Colon (tissue), 2 donors: Measurements from ENCODE around the gene CADPS2.

Experiments
- FAIRE-seq: peaks from 2 replicates; lab custom pipeline; 2012; peaks lifted over from hg19 to GRCh38; lab: Jason Lieb, UNC
- donor health status: control.
- donor health status: control.

Gene CADPS2

DNA sequence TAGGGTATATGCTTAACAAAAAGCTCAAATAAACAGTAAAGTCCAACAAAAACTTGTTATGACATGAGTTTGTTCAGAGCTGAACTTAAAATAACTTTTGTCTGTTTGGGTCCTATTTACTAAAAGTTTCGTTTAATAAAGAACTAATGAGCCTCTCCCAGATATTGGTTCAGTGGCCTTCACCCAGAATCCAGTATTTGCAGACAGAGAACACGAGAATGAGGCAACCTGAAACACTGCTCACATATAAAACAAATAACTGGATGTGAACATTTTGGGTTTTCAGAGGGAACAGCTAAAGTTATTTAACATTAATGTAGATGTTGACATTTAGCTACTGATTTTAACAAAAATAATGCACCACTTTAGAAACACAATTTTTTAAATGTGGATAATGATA, 285.6 kb downstream of the CADPS2 start:
- no peak for FAIRE-seq

DNA sequence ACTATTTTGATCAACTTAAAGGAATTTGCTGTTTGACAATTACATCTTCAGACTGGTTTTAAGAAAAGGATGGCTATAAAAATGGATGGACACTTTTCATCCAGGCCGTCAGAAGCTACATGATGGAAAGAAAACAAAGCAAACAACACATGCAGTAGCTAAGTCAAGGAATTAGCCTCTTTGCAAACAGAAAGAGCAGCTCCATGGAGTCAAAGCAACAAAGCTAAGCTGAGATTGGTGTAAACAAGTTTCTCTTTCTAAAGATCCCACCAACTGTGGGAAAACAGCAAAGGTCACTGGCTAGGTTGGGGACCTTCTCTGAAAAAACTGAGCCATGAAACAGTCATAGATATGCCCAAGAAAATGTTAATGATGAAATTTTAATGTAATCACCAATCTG, 286.2 kb downstream of the CADPS2 start:
- FAIRE-seq: no peak

DNA sequence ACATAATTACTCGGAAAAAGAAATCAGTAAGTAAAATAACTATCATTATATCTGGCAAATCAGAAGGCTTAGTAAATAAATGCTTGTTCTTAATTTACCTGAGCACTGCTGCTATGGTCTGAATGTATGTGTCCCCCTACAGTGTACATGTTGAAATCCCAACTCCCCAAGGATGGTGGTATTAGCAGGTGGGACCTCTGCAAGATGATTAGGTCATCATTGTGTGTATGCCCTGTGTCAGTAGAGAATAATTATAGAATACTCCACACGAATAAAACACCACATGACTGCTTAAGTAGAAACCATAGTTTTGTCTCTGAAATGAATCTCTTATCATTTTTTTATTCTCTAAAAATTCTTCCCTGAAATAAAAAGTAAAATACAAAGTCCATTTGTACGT, 289.0 kb downstream of the CADPS2 start:
- FAIRE-seq: no peak

DNA sequence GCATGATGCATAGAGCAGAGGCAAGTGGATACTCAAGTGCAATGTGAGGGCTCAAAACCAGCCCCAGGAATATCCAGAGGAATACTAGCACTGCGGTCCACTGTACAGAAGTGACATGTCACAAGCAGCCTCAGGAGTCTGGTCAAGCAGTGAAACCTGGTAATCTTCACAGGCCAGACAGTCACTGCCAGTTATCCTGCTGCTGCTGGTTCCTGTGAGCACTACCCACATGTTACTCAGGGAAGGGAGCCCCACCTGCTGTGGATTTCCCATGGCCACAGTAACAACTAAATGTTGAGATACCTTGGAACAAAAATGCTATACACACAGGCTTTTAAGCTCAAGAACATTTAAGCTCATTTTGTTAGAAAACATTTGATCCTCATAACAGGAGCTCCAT, 290.4 kb downstream of the CADPS2 start:
- FAIRE-seq: no peak

DNA sequence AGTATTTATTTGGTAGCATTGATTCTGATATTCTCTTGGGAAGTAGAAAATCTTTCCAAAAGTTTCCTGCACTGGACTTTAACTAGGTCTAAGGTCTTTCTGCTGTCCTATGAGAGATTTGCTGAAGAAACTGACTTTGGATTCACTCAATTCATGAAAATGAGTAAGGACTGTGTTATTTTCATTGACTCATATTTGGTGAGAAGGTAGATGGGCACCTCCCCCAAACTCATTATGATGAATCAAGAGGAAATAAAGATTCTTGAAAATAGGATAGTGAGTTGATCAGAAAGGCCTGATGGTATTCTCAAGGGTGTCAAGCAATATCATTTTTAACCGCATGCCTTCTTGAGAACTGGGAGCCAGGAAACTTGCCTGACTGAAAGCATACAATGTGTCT, 297.6 kb downstream of the CADPS2 start:
- FAIRE-seq: no peak

DNA sequence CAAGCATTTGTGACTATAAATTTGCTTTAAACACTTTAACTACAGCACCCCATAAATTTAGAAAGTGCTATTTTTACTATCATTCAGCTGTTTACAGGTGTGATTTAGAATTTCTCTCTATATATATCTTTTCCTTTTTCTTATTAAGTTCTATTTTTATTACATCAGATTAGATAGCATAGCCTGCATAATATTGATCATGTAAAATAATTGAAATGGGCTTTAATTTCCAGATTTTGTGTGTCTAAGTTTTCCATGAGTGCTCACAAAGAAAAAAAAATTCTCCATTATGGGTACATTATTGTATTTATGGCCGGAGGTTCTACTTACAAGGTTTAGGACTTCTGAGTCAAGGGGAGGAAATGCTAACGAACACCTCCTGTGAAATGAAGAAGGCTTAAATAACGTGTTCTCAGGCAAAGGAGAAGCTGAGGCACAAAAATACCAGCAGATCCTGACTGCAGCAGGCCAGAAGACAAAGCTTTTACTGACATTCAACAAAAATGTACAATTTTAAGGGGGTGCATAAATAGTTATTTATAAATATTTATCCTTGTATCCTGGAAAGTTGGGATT, 301.5 kb downstream of the CADPS2 start:
- no peak for FAIRE-seq

DNA sequence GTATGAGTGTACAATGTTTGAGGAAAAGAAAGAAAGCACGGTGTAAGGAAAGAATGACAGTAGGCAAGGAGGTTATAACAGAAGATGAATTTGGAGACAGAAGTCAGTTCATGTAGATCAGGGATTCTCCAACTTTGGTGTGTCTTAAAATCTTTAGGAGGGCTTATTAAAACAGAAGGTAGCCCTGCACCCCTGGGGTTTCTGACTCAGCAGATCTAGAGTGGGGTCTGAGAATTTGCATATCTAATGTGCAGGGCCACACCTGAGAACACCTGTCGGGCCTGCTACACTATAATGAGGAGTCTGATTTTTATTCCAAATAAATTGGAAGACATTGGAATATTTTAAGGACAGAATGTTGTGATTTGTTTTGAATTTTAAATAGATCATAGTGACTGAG, 307.9 kb downstream of the CADPS2 start:
- FAIRE-seq: no peak

DNA sequence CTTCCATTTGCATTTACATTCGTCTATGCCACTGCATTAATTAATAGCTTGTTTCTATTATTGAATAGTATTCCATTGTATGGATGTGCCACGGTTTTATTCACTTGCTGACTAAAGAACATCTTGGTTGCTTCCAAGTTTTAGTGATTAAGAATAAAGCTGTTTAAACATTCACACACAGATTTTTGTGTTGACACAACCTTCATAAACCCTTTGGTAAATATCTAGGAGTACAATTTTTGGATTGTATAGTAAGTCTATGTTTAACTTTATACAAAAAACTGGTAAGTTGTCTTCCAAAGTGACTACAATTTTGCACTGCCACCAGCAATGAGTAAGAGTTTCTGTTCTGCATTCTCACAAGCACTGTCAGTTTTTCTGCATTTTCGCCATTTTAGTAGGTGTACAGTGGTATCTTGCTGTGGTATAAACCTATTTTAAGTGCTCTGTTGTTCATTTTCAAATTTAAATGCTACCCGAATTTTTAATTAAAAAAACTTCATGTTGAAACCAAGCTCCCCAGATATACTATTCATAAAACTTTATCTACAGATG, 308.7 kb downstream of the CADPS2 start:
- no peak for FAIRE-seq

DNA sequence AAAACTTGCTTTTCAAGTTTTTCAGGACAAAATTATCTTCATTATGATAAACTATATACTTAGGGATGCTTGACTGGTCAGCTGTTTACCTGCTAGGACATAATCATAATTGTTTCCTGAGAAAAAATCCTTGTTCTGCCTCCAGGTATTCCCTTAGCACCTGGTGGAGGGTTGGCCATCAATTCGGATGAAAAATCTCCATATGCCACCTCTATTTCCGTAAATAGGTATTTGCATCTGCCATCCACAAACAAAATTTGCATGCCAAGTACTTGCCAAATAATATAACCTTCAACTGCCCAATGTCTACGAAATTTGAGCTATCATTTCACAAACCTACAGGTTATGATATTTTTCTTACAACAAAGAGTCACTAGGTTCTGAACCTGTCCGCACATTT, 313.6 kb downstream of the CADPS2 start:
- FAIRE-seq: no peak

DNA sequence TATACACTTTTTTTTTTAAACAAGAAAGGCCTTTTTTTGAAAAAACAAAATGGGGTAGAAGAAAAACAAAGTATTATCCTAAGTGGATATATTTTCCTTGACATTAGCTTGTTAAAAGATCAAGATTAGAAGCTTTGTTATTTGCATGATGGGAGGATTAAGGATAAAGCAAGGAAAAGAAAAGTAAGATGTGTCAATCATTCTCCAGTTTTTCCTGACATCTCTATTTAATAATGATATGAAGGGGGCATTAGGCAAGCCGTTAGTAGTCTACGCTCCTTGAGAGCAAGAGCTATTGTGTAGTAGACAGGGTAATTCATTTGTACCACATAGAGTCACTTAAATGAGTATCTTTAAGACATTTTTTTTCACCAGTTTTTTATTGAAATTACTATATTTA, 324.9 kb downstream of the CADPS2 start:
- no peak for FAIRE-seq

DNA sequence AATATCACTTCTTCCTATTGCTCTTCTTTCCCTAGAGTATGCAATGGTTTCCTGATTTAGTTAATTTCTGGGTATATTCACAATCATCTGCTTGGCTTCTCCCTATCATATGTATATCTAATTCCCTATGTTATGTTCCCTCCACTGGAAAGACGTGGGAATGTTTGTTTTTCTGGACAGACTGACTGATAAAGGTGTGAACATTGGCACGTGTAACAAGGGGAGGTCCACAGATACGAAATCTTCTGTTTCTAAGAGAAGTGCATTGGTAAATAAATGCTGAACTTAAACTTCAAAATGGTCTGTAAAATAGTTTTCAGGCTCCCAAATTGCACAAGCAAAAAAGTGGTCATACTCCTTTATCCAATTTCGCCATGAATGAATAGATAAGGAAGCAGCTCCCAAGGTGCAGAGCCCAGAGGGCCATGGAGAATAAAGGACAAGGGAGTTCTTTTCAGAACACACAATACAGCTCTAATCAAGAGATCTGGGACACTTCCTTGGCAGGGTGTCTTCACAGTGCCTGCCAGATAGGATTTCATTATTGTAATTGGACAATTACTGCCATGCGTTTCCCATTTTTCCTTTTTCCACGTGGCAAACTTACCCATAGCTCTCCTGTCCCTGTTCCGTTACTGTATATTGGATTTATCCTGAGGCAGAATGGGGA, 329.3 kb downstream of the CADPS2 start:
- no peak for FAIRE-seq

DNA sequence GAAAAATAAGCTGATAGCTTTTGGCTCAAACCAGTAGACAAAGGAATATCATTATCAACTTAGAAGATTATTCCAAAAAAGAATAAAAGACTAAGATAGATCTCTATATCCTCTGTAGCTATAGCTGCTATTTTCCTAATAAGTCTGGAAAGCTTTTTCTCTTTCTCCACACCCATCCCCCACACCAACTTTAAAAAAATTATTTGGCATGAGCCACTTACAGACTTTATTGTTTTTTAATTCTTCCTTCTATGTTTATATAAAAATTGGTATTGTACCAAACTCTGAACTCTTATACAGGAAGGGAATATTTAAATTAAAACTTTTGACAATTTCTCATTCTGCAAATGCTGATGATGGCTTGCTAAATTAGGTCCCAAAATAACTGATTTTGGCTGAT, 330.0 kb downstream of the CADPS2 start:
- FAIRE-seq: no peak

DNA sequence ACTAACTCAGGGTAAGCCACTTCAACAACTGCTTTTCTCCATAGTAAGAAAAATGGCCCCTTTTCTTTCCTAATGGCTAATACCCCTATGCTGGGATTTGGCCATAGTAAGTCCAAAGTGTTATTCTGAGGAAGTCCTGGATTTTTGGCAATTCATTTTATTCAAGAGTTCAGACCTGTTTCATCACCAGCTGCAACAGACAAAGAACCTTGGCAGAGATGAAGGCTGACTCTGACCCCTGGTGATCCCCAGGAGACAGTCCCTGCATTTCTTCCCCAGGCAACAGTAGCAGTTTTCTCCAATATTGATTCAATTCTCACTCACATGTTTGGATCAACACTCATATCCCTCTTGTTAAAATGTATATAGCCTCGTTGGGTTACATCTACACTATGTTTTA, 332.5 kb downstream of the CADPS2 start:
- FAIRE-seq: no peak

DNA sequence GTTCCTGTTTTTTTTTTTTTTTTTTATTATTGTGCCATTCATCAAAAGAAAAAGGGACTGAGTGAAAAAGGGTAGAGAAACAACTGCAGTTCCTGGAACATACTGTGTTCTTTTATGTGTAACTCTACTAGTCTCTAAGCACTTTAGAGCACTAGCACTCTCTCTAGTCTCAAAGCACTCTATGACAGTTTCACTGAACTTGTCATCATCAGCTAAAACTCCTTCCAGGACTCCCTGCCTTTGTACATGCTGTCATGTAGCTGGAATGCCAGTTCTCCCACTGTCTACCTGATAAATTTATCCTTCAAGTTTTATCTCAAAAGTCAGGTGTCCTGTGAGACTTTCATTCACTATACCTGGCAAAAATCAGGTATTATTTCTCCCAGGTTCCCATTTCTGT, 333.5 kb downstream of the CADPS2 start:
- no peak for FAIRE-seq

DNA sequence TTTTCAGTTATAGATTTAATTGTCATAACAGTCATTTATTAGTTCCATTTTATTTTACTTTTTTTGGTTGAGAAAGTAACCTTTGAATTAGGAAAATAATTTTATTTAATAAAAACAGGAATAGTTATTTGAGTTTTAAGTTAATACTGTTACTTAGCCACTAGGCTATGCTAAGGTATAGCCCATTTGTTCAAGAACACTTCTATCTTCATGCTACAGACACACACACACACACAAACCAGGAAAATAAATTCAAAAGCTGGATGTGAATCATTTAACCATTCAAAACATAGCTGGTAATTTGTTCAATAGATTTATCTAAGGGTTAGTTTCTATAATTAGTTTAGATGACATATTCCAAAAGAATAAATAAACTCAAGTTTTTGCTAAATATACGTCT, 335.7 kb downstream of the CADPS2 start:
- no peak for FAIRE-seq

DNA sequence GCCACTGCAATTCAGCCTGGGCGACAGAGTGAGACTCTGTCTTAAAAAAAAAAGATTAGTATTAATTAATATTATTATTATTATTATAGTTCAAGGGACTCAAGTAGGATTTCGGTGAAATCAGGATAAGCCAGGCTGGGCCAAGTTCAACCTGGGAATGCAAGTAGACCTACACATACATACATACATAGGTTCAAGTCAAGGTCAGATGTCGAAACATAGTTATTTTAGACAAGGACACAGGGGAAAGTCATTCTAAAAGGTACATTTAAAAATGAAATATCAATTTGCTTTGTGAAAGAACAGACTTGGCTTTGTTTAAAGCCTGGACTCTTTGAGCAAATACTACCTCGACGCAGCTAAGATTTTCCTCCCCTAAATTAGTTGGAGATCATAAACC, 336.7 kb downstream of the CADPS2 start:
- FAIRE-seq: no peak

DNA sequence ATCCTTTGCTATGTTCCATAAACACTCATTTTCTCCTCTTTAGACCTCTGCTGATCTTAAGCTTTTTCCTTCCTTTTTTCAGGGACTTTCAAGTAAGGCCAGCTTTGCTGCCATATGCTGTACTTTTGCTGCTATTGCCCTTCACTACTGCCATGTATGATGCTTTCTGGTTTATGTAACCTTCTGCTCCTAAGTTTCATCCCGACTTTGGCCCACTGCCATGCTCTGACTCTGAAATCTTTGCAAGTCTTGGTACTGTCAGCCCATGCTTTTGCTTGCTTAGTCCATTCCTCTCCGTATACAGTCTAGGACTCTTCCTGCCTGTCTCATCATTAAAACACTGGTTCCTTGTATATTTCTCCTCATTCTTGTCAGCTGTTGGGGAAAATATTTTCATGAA, 339.8 kb downstream of the CADPS2 start:
- FAIRE-seq: no peak

DNA sequence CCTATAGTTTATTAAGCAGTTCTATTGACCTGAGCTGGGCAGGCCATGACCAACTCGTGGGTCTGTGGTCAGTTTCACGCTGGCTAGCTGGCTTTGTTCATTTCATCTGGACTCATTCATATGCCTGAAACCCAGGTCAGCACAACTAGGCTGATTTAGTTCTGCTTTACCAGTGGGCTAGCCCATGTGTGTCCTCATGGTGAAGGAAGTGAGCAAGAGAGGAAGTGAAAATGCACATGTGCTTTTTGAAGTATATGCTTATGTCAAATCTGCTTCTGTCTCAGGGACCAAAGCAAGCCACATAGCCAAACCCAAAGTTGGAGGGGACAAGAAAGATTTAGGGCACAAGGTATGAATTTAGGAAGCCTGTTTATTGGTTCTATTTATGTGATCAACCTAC, 341.8 kb downstream of the CADPS2 start:
- FAIRE-seq: no peak

DNA sequence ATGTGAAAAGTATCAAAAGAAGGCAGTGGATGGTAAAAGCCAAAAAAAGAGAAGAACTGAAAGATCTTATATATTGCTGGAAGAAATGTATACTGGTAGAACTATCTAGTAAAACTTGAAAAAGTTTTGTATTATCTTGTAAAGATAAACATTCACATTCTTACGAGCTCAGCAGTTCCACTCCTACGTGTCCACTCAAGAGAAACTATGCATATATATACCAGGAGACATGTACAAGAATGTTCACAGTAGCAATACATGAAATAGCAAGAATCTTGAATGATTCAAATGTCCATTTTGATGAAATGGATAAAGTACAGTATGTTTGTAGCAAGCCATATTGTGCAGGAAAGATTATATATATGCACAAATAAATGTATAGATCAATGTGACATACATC, 342.4 kb downstream of the CADPS2 start:
- no peak for FAIRE-seq

DNA sequence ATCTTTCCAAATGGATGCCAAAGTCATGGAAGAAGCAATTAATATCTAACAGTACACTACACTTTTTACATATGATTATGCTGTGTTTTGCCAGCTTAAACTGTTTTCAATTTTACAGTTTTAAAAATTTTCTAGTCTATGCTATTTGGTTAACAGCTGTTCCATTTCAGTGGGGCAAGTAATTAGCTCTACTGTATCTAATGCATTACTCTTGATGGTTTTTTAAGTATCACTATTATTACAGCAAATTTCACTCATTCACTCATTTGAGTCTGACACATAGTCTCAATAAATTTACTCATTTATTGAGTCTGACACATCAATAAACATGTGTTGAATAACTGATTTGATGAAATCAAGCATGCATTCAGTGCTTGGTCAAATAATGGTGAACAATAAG, 343.1 kb downstream of the CADPS2 start:
- FAIRE-seq: no peak

DNA sequence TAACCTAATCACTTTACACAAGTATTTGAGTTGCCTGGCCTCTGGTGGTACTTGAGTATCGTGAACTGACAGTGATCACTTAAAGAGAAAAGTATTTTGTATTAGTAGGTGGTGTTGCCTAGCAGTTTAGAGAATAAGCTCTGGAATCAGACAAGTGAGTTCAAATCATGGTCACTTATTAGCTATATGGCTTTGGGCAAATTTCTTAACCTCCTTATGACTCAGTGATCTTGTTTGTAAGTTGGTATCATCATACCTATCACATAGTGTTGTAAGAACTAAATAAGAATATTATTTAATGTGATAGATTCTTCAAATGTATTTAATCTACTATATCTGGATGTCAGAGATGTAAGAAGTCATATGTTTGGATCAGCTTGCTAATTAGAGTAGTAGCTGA, 351.2 kb downstream of the CADPS2 start:
- peak; percentile 47 for FAIRE-seq

DNA sequence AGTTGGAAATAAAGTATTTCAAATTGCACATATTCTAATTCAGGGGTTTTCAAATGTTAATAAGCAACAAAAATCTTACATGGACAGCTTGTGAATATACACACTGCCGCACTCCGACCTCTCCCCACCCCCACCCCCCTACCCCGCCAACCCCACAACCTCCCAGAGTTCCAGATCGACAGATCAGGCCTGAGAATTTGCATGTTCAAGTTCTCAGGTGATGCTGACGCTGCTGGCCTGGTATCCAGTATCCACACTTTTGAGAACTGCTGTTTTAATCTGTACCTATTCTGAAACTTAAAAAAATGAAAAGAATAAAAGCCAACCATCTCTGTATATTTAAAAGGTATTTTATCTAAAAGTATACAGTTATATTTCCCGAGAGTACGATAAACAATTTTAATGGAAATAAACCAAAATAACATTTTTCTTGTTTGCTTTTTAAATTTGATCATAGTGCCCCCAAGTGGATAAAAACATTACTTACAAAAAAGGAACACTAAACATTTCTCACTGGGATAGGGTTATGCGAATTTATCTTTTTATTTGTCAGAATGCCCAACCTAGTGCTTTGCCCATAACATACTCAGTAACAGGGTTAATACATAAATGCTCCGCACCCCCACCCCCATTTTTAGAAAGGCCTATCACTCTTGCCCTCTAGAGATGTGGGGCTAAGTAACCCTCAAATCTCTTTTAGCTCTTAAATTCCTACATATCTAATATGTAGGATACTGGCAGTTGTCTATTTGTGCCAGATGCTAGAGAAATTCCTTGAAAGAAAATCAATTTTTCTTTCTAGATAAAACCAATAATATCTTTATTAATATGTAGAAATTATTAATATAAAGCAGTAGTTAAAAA, 353.6 kb downstream of the CADPS2 start:
- FAIRE-seq: no peak

DNA sequence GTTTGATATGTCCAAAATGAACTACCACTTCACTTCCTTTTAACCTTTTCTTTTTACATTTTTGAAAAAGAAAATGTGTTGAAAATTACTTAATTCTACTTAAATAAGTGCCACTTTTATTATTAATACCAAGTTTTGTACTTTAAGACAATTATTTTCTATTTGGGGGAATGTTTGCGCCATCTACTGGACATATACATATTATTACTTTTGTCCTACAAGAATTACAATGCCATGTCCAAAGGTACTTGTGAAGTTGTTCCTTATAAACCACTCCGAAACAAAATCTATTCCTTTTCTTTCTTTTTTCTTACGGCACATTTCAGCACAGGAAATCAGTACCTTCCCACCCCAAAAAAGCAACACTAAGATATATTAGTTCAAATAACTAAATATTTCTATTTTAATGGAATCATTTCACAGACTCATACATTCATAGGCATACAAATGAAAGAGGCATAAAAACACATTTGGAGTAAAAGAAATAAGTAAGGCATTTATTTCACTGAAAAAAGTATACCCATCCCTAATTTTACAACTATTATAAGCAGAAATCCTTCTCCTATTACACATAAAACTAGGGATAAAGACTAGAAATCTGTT, 357.3 kb downstream of the CADPS2 start:
- FAIRE-seq: peak; percentile 73
